HEK293T (cell line): Measurements from ENCODE around the gene KRTAP10-10.

ENCODE experiments used
- ARNT ChIP-seq: fragments of 450-650 bp; IDR thresholded peaks from 2 replicates; pipeline ENCODE4 v1.6.1; 2017; ENCODE audit warnings: mild to moderate bottlenecking
- BHLHE40 ChIP-seq: fragments of 450-650 bp; IDR thresholded peaks from 2 replicates; pipeline ENCODE4 v1.6.1; 2016; ENCODE audit warnings: mild to moderate bottlenecking, moderate library complexity, borderline replicate concordance
- CTBP1 ChIP-seq: fragments of 450-650 bp; IDR thresholded peaks from 2 replicates; pipeline ENCODE4 v1.6.1; 2016; ENCODE audit warnings: borderline replicate concordance
- FOXA1 ChIP-seq: fragments of 450-650 bp; IDR thresholded peaks from 2 replicates; pipeline ENCODE4 v1.6.1; 2016; ENCODE audit warnings: mild to moderate bottlenecking
- FOXK2 ChIP-seq: fragments of 450-650 bp; IDR thresholded peaks from 2 replicates; pipeline ENCODE4 v1.6.1; 2016; ENCODE audit warnings: mild to moderate bottlenecking
- FOXM1 ChIP-seq: fragments of 450-650 bp; IDR thresholded peaks from 2 replicates; pipeline ENCODE4 v1.6.1; 2017; ENCODE audit warnings: mild to moderate bottlenecking, borderline replicate concordance
- SP1 ChIP-seq: fragments of 450-650 bp; IDR thresholded peaks from 2 replicates; pipeline ENCODE4 v1.6.1; 2017

DNA sequence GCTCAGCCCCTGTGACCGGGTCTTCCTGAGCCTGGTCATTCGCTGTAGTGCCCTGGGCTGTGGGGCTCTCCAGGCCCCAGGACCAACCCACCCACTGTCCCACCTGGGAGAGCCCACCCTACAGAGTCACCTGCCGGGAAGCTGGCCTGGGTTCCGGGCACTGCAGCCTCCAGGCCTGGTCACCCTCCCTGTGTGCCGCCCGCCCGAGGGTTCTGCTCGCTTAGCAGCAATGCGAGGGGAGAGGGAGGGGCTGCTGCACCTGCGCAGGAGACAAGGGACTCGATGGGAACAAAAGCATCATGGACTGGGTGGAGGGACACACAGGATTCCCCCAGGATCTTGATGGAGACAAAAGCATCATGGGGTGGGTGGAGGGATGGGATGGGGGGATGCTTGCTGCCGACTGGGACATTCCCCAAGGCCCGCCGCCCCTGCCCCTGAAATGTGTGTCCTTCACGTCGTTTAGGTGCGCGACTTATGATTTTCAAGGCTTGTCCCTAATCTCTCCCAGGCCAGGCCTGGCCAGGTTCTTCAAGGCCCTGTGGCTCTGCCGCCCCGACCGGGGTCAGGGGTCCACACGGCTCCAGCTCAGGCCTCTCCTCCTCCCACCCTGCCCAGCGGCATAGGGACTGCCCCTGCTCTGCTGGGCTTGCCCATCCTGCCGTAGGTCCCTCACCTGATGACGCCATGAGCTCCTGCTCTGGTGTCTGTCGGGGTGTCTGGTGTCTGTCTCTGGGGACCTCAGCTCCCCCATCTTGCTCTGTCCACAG, 23.6 kb upstream of the KRTAP10-10 start:
- TF ChIP-seq FOXA1: no peak
- no peak for TF ChIP-seq FOXM1
- no peak for TF ChIP-seq FOXK2
- no peak for TF ChIP-seq SP1
- TF ChIP-seq ARNT: no peak
- TF ChIP-seq CTBP1: no peak
- TF ChIP-seq BHLHE40: no peak
